ENCODE data around the gene ACP2. TPM values are rescaled to one million over a fixed set of nuclear protein-coding genes. Genes with fewer than 3 reads are reported as not detected.

The ACP2 gene
- total and polyA plus RNA-seq, 12 donors, result 39.8 to 127 (median 73.6) TPM

DNA sequence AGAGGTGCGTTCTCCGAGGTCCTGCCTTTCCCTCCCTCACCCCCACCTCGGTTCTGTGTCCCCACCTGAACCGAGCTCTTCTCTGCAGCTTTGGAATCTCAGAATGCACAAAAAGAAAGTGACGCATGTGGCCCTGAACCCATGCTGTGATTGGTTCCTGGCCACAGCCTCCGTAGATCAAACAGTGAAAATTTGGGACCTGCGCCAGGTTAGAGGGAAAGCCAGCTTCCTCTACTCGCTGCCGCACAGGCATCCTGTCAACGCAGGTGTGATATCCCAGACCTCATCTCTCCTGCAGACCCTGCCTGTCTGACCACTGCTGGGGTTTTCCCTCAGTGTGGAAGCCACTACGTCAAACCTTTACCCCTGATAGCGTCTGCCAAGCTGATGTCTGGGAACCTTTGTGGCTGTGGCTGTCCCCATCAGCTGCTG is 13.9 kb downstream of the ACP2 start:
- TF ChIP-seq POLR2A (IDR thresholded peaks at IDR 0.05), result peak in 1 of 2 donors; percentile 65
- TF ChIP-seq CTCF (IDR thresholded peaks at IDR 0.05), result no peak
- intact Hi-C loops (cut with DNase I), result no loop called here
- Histone ChIP-seq H3K9me3 (replicated peaks in 1 of 3) (no peaks in the 10 kb centered on the region), H3K27ac (peak overlapping the region; percentile 39 to 93 (median 71)), H3K36me3 (replicated peaks in 1 of 2) (peaks cover 0 to 13% of the 10 kb centered on the region in 2 donors), H3K4me3 (peak overlapping the region in 1 of 4 donors; percentile 35), H3K27me3 (no peaks in the 10 kb centered on the region), H3K4me1 (replicated peaks in 1 of 2) (peaks cover 7 to 29% of the 10 kb centered on the region in 2 donors)
- WGBS, 4 donors, result 33 to 47% (median 39%) methylated on average over 3 to 12 of the region's 12 CpGs
- peak; percentile 89 to 95 (median 93) for DNase-seq

DNA sequence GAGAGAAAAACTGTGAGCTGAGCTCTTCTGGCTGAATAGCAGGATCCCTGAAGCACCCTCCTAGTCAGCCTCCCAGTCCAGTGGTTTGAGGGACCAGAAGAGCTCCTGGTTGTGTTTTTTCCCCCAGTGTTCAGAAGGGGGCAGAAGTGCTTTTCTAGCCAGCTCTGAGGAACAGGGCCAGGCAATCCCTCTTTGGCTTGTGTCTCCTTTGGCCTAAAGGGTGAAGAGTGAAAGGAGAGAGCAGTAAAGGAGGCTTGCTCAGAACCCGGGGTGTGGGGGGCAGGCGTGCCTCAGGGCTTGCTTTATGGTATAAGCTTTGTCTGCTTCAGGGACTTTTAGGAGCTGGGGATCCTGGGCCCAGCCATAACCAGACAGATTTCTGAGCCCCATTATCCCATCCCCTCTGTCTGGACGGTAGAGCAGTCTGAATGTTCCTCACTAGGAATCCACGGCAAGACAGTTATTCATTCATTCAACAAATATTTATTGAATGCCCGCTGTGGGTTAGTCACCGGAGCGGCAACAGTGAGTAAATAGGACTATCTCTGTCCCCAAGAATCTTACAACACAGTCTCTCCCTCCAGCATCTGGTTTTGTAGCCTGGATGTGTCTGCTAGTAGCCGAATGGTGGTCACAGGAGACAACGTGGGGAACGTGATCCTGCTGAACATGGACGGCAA is 14.5 kb downstream of the ACP2 start:
- Histone ChIP-seq H3K27ac (peak overlapping the region; percentile 39 to 93 (median 71)), H3K27me3 (no peaks in the 10 kb centered on the region), H3K4me3 (peak overlapping the region in 1 of 4 donors; percentile 35), H3K36me3 (replicated peaks in 1 of 2) (peaks cover 0 to 7% of the 10 kb centered on the region in 2 donors), H3K4me1 (replicated peaks in 1 of 2) (peaks cover 7 to 29% of the 10 kb centered on the region in 2 donors), H3K9me3 (replicated peaks in 1 of 3) (no peaks in the 10 kb centered on the region)
- DNase-seq, result peak in 6 of 7 donors; percentile 46 to 67 (median 59)
- WGBS, 4 donors, result 40 to 47% (median 42%) methylated on average over 5 to 11 of the region's 11 CpGs
- intact Hi-C loops (cut with DNase I), result no loop called here
- no peak for TF ChIP-seq POLR2A (IDR thresholded peaks at IDR 0.05)
- peak in 5 of 6 experiments; percentile 22 to 41 (median 26) for TF ChIP-seq CTCF (IDR thresholded peaks at IDR 0.05)

DNA sequence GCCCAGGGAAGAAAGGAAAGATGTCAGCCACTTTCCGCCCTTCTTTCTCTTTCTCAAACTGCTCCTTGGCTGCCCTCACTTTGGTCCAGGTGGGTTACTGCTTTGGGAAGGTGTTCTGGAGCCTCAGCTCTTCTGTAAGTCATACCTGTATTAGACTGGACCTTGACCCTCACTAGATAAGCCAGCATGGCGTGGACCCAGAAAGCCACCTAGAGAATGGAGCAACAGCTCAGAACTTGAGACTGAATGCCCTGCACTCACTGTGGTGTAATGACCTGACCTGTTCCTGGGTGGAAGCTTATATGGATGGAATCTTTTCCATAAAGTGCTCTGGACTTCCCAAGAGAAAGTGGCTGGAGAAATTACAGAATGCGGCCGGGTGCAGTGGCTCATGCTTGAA is 15.6 kb downstream of the ACP2 start:
- 92 to 96% (median 96%) methylated on average over 4 of the region's 4 CpGs for WGBS, 4 donors
- TF ChIP-seq POLR2A (IDR thresholded peaks at IDR 0.05) (no peak), CTCF (IDR thresholded peaks at IDR 0.05) (no peak)

GRCh38 chr11:47229161-47229560 is 19.5 kb downstream of the ACP2 start:
- Histone ChIP-seq H3K9me3 (replicated peaks in 1 of 3) (no peaks in the 10 kb centered on the region), H3K27me3 (no peaks in the 10 kb centered on the region), H3K4me3 (no peak overlapping the region), H3K27ac (no peak overlapping the region), H3K36me3 (replicated peaks in 1 of 2) (peaks cover 0 to 5% of the 10 kb centered on the region in 2 donors), H3K4me1 (replicated peaks in 1 of 2) (peaks cover 5 to 7% of the 10 kb centered on the region in 2 donors)
- TF ChIP-seq CTCF (IDR thresholded peaks at IDR 0.05) (no peak), POLR2A (IDR thresholded peaks at IDR 0.05) (no peak)
- no peak for DNase-seq
- 89 to 97% (median 95%) methylated on average over 8 of the region's 8 CpGs for WGBS, 4 donors
- intact Hi-C loops (cut with DNase I), result no loop called here

More for the DNA sequence above, 15.6 kb downstream of the ACP2 start:
- H3K4me3 ChIP-seq, result no peak overlapping the region
- DNase-seq, result no peak
- H3K4me1 ChIP-seq (replicated peaks in 1 of 2), result peaks cover 7 to 25% of the 10 kb centered on the region in 2 donors
- no peaks in the 10 kb centered on the region for H3K27me3 ChIP-seq
- H3K9me3 ChIP-seq (replicated peaks in 1 of 3), result no peaks in the 10 kb centered on the region
- no peaks in the 10 kb centered on the region for H3K36me3 ChIP-seq (replicated peaks in 1 of 2)
- peak overlapping the region in 2 of 5 donors; percentile 28 to 86 for H3K27ac ChIP-seq
- intact Hi-C loops (cut with DNase I), result no loop called here

Measured in adrenal gland (tissue), 12 donors.